Measurements from ENCODE around the gene PNPLA2. TPM values are rescaled to one million over a fixed set of nuclear protein-coding genes. Genes with fewer than 3 reads are reported as not detected.

Gene PNPLA2
- total RNA-seq, 1 donor from 2014 or later = 55.6 TPM

DNA sequence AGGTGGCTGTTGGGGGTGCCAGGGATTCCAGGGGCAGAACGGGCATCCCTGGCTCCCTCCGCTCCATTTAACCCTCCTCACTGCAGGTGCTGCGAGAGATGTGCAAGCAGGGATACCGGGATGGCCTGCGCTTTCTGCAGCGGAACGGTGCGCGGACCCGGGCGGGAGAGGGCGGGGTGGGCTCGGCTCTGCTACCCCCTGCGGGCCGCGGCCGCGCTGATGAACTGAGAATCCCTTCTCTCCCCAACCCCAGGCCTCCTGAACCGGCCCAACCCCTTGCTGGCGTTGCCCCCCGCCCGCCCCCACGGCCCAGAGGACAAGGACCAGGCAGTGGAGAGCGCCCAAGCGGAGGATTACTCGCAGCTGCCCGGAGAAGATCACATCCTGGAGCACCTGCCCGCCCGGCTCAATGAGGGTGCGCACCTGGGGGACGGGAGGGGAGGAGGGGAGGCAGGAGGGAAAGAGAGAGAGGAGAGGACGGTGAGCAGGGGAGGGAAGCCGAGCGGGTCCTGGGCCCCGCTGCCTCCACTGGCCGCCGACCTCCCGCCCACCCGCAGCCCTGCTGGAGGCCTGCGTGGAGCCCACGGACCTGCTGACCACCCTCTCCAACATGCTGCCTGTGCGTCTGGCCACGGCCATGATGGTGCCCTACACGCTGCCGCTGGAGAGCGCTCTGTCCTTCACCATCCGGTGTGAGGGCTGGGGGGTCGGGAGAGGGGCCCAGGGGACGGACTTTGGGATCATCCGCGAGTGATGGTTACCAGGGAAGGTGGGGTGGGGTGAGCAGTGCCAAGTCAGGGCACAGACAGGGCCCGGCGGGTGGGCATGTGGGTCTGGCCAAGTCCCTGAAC lies 5.0 kb downstream of the PNPLA2 start:
- peaks cover 10% of the 10 kb centered on the region for H3K4me1 Mint-ChIP-seq (ENCODE audit: unreplicated experiment)

DNA sequence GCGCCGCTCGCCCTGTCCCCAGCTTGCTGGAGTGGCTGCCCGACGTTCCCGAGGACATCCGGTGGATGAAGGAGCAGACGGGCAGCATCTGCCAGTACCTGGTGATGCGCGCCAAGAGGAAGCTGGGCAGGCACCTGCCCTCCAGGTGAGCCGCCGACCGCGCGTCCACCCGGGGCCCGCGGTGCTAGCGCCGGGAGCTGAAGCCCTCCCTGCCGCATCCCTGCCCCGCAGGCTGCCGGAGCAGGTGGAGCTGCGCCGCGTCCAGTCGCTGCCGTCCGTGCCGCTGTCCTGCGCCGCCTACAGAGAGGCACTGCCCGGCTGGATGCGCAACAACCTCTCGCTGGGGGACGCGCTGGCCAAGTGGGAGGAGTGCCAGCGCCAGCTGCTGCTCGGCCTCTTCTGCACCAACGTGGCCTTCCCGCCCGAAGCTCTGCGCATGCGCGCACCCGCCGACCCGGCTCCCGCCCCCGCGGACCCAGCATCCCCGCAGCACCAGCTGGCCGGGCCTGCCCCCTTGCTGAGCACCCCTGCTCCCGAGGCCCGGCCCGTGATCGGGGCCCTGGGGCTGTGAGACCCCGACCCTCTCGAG lies 5.7 kb downstream of the PNPLA2 start:
- Mint-ChIP-seq H3K4me1 (ENCODE audit: unreplicated experiment) (peaks cover 10% of the 10 kb centered on the region), H3K9me3 (no peaks in the 10 kb centered on the region), H3K27ac (no peak overlapping the region), H3K27me3 (peaks cover 24% of the 10 kb centered on the region), H3K4me3 (no peak overlapping the region), H3K36me3 (no peaks in the 10 kb centered on the region)
- TF ChIP-seq, protein P1, sequence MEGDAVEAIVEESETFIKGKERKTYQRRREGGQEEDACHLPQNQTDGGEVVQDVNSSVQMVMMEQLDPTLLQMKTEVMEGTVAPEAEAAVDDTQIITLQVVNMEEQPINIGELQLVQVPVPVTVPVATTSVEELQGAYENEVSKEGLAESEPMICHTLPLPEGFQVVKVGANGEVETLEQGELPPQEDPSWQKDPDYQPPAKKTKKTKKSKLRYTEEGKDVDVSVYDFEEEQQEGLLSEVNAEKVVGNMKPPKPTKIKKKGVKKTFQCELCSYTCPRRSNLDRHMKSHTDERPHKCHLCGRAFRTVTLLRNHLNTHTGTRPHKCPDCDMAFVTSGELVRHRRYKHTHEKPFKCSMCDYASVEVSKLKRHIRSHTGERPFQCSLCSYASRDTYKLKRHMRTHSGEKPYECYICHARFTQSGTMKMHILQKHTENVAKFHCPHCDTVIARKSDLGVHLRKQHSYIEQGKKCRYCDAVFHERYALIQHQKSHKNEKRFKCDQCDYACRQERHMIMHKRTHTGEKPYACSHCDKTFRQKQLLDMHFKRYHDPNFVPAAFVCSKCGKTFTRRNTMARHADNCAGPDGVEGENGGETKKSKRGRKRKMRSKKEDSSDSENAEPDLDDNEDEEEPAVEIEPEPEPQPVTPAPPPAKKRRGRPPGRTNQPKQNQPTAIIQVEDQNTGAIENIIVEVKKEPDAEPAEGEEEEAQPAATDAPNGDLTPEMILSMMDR (conservative IDR thresholded peaks at IDR 0.05) = no peak
- no peak for DNase-seq (ENCODE audit: extremely low spot score, unreplicated experiment)

More for the DNA sequence above, 5.0 kb downstream of the PNPLA2 start:
- H3K27me3 Mint-ChIP-seq = peaks cover 17% of the 10 kb centered on the region
- no peak overlapping the region for H3K27ac Mint-ChIP-seq
- no peaks in the 10 kb centered on the region for H3K36me3 Mint-ChIP-seq
- no peak overlapping the region for H3K4me3 Mint-ChIP-seq
- no peaks in the 10 kb centered on the region for H3K9me3 Mint-ChIP-seq
- no peak for DNase-seq (ENCODE audit: extremely low spot score, unreplicated experiment)
- TF ChIP-seq, protein P1 (conservative IDR thresholded peaks at IDR 0.05) = no peak

DNA sequence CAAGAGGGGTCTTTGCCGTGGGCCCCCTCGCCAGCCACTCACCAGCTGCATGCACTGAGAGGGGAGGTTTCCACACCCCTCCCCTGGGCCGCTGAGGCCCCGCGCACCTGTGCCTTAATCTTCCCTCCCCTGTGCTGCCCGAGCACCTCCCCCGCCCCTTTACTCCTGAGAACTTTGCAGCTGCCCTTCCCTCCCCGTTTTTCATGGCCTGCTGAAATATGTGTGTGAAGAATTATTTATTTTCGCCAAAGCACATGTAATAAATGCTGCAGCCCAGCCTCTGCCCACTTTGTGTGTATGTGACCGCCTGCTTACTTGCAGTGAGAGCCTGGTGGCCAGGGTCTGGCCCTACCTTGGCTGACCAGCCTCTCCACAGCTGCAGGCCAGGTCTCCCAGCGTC lies 6.2 kb downstream of the PNPLA2 start:
- Mint-ChIP-seq H3K4me3 (no peak overlapping the region), H3K36me3 (no peaks in the 10 kb centered on the region), H3K9me3 (no peaks in the 10 kb centered on the region), H3K27me3 (peaks cover 27% of the 10 kb centered on the region), H3K4me1 (ENCODE audit: unreplicated experiment) (peaks cover 10% of the 10 kb centered on the region), H3K27ac (peak overlapping the region; percentile 29)
- TF ChIP-seq, protein P1 (conservative IDR thresholded peaks at IDR 0.05) = no peak
- DNase-seq (ENCODE audit: extremely low spot score, unreplicated experiment) = no peak

DNA sequence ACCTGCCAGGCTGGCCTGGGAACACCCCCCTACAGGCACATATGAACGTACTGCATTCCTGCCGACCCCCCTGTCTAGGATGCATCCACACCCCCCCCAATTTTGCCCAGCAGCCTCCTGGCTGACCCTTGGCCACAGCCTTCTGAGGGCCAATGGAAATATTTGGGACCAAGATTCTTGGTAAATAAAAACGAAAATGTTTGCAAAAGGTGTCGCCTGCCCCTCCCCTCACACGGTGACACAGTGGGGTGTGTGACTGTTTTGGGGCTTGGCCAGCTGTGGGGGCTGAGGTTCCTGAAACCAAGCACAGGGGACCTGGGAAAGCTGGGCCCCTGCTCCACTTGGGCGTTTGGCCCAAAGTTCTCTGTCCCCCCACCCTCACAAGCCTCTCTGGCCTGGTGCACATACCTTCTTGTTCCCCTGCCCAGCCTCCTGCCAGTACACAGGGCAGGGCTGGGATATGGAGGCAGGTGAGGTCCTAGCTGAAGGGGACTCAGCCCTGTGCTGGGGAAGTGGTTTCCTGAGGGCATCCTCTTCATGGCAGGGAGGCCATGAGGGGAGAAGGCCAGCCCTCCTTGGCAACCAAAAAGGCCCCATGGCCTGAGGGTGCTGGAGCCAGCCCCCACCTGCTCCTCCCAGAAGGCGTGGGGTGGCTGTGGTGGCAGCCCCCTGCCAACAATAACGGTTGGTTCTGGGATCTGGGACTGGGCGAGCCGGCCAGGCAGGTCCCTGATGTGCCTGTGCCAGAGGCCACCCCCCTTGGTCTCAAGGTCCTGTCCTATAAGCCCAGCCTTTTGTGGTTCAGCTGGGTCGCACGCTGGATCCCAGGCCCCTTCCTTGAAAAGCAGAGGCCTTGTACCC lies 6.9 kb downstream of the PNPLA2 start:
- Mint-ChIP-seq H3K9me3 (no peaks in the 10 kb centered on the region), H3K4me1 (ENCODE audit: unreplicated experiment) (peaks cover 10% of the 10 kb centered on the region), H3K27me3 (peaks cover 32% of the 10 kb centered on the region), H3K27ac (peak overlapping the region; percentile 29), H3K36me3 (no peaks in the 10 kb centered on the region), H3K4me3 (no peak overlapping the region)
- TF ChIP-seq, protein P1 (conservative IDR thresholded peaks at IDR 0.05) = no peak
- DNase-seq (ENCODE audit: extremely low spot score, unreplicated experiment) = no peak

DNA sequence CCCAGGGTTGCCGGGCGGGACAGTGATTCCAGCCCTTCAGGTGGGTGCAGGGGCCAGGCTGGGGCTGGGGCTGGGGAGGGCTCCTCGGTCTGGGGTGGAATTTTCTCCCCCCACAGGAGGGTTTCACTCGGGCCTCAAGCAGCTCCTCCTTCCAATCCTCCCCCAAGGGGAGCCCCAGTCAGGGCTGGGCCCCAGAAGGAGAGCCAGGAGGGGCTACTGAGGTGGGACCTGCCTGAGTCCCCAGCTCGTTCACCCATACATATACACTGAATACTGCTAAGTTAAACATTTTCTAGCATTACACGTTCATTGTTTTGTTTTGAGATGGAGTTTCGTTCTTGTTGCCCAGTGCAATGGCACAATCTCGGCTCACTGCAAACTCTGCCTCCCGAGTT lies 7.5 kb downstream of the PNPLA2 start:
- peaks cover 10% of the 10 kb centered on the region for H3K4me1 Mint-ChIP-seq (ENCODE audit: unreplicated experiment)
- peak overlapping the region; percentile 77 for H3K4me3 Mint-ChIP-seq
- no peaks in the 10 kb centered on the region for H3K9me3 Mint-ChIP-seq
- peaks cover 34% of the 10 kb centered on the region for H3K27me3 Mint-ChIP-seq
- peak overlapping the region; percentile 79 for H3K27ac Mint-ChIP-seq
- no peaks in the 10 kb centered on the region for H3K36me3 Mint-ChIP-seq
- TF ChIP-seq, protein P1 (conservative IDR thresholded peaks at IDR 0.05) = no peak
- DNase-seq (ENCODE audit: extremely low spot score, unreplicated experiment) = no peak
